Fibroblast of skin of left quadriceps (primary cell): Measurements from ENCODE around the gene DNAH5.
A peak's percentile ranks its signal among the peaks of the same experiment; 100 is the strongest.

Experiments used
- DNase-seq, 2 experiments: peaks; one replicate each; pipeline ENCODE4 v3.0.0-alpha.2; 2013; ENCODE audit warnings: low read depth in 2 of 2

Gene DNAH5

DNA sequence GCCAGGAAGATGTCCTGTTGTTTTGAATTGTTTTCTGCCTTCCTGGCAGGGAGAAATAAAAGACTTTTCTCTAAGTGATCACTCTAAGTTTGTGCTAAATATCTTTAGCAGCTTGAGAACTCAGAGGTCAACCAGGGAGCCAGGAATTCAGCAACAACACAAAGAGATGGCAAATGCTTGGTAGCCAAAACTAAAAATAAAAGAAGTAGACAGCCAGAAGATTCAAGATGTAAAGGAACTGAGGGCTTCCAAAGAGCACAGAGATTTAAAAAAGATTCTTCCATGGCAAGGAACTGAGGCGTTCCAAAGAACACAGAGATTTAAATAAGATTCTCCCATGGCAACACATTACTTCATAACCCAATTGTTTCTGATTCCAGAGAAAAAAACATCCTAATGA, 9.6 kb downstream of the DNAH5 start:
- no peak for DNase-seq

DNA sequence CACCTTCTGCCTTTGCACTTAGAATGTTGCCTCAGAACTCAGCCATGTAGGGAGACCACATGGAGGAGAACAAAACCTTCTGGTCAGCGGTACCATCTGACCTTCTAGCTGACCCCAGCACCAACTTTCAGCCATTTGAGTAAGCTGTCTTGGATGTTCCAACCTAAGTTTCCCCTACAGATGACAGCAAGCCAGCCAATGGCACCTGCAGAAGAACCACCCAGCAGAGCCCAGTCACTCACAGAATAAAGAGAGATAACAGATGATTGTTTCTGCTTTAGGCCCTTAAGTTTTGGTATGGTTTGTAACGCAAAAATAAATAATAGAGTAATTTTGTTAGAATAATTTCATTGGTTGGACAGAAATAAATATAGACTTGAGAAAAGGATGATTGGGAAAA, 10.4 kb downstream of the DNAH5 start:
- DNase-seq = no peak

DNA sequence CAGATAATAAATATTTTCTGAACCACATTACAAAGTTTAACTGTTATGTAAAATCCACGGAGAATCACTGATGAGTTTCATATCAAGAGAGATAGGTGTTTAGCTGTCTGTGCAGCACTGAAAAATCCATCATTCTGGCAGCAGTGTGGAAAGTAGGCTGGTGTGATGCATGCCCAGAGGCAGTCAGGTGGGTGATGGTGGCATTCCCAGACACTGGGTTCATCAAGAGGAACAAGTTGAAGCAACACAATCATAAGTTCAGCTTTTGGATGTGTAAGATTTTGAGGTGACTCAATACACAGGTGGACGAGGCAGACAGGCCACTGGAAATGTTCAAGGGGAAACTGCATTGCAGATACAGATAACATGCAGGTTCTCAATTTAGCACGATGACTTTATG, 11.9 kb downstream of the DNAH5 start:
- DNase-seq = no peak

DNA sequence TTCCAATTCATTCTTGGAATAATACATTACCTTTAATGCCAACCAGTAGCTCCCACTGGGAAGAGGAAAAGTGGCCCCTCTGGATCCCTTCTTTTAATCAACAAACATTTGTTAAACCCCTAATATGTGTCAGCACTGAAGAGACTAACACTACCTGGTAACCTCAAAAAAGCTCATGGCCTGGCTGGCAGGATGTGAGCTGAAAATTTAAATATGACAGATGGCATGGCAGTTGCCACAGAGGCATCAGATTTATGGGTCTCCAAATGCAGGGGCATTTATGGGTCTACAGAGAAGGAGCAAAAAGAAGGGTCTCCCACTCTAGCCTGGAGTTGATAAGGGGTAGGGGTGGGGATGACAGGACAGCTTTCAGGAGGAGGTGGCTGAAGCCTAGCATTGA, 12.5 kb downstream of the DNAH5 start:
- DNase-seq = no peak

DNA sequence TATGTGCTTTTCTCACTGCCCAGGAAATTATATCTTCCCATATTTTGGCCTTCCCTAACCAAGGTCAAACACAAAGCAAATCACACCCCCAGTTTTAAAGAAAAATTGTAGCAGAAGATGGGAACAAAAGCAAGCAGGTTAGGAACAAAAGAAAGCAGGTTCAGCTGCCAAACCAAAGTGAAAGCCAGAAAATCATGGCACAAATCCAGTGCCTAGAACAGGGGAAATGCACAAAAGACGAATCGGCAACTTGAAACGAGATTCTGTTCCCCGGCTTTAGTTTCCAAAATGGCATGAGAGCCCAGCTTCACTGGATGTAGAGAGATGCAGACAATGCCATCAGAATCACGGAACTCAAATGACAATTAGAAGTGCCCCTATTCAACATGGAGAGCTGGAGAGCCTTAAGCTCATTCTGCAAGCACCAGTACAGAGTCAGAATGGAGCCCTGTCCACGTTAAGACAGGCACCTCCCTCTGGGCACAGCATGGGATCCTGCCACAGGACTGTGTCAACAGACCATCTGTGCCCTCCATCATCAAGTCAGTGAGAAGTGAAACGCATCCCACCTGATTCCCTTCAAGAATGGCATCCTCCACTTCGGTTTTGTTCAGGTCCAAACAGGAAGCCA, 13.8 kb downstream of the DNAH5 start:
- DNase-seq = no peak

DNA sequence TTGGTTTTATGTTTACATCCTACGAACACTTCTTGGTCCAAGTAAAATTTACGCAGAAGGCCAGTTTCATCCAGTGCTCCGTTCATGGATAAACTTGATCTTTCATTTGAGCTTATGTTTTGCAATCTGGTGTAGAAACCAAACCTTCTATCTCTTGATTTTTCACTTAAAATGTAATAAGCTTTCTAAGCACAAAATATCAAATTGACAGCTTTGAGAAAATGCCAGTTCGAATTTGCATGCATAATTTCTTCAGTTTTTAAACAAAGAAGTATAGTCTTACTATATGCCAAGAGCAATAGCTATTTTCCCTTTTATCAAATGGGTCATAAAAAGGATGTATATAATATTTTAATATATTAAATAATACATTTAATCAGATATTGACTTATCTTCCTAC, 17.8 kb downstream of the DNAH5 start:
- no peak for DNase-seq

DNA sequence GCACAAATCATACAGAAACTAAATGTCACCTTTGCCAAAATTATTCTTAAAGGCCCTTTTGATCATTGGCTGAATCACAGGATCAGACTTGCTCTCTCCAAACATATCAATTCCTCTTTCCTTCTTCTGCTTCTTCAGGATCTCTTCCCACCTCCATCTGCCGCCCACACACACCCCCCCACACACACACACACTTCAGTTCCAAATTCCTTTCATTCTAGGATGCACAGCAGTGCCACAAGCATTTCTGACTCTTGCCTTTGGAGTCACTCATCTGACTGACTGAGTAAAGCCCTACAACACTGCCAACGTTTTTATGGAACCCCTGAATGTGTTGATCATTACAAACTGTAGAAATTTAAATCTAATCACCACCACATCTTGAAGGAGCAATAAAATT, 22.9 kb downstream of the DNAH5 start:
- DNase-seq = peak; percentile 3 to 5

DNA sequence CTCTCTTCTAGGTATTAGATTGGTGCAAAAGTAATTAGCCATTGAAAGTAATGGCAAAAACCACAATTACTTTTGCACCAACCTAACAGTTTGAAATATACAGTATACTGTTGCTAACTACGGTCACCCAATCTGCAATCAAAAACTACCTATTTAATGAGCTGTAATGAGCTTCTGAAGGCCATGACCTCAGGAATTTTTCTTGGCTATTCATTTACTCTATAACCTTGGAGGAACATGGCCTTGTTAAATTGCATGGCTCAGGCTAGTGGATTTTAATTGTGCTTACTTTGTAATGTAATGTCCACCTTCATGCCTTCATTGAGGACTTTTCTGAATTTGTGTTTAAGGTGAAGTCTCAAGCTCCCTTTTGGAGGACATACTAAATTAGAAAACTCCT, 24.7 kb downstream of the DNAH5 start:
- DNase-seq = no peak

DNA sequence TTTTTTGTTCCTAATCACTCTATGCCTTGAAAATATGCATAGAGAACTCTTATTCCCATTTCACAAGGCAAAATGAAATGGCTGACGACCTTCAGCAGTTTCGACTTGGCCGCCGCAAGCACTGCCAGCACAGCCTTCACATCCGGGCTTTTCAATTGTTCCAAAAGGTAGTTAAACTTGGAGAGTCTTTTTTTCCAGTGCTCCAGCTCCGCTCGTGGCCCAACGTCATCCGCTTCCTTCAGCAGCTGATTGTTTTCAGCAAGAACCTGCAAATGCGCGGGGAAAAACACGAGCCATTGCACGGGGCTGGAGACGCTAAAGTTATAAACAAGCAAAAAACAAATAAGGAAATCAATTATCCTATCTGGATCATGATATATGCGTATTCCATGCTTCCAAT, 25.4 kb downstream of the DNAH5 start:
- DNase-seq = no peak

DNA sequence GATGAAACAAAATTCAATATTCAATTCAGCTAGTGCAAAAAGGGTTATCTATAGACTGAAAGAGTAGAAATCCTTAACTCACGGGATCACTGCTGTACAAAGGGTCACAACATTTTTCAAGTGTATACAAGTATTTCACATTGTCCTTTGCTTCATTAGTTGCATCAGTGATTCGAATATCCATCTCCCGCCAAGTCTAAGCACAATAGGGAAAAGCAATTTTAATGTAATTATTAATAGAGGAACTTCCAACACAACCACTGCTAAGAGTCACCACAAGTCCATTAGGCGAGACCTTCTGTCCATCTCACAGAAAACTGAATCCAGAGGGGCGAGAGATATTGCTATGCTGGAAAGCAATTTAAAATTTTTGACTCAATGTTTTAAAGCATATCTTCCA, 27.4 kb downstream of the DNAH5 start:
- no peak for DNase-seq

DNA sequence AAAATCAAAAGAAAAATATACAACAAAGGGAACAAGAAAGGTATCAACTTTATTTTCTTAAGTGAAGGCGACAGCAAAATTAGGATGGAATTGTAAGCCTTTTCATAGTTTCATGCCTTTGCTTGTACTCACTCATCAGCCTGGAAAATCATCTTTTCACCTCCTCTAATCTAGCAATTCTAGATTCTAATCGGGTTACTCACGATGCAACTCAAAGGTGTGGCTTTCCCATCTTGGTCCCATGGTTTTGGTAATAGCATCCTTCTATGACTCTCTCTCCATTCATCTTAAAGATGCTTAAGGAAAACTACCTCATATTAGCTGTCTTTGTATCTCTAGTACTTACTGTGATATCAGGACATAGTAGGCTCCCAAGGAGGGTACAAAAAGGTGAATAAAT, 30.5 kb downstream of the DNAH5 start:
- no peak for DNase-seq

DNA sequence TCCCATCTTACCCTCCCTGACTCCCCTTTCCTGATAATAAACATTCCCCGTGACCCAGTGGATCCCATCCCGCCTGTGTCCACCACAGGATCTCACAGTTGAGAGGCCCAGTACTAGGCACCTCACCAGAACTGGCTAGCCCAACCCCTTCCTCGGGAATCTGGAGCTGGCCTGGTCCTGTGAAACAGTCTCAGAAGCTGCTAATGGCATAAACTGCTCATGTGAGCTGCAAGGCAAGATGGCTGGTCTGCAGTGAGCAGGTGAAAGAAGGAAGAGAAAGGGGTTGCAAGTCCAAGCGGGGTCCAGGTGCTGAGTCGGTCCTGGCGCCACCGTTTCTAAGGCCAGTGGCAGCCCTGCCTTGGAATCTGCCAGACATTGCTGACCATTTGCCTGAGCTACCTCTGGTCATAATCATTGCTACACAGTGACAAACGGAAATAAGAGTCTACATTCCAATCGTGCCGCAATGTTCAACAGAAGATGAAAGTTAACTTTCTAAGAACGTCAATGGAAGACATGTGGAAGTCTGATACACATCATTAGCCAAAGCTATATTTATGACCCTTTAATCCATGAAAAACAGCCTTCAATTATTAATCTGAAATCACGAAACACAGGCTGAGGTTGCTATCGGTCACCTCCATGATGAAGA, 33.7 kb downstream of the DNAH5 start:
- DNase-seq = no peak

DNA sequence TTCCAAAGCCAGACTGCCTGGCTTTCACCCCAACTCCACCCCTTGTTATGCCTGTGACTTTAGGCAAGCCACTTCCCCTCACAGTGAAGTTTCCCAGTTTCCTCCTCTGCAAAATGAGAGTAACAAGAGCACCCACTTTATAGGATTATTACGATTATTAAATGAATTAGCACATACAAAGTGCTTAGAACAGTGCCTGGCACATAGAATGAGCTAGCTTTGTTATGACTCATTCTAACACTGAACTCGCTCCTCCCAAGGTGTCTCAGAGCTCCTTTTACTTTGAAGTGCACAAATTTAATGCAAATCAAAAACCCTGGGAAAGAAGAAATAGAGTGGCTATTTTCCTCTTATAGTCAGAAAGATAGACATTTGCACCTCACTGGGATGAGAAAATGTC, 34.3 kb downstream of the DNAH5 start:
- no peak for DNase-seq

DNA sequence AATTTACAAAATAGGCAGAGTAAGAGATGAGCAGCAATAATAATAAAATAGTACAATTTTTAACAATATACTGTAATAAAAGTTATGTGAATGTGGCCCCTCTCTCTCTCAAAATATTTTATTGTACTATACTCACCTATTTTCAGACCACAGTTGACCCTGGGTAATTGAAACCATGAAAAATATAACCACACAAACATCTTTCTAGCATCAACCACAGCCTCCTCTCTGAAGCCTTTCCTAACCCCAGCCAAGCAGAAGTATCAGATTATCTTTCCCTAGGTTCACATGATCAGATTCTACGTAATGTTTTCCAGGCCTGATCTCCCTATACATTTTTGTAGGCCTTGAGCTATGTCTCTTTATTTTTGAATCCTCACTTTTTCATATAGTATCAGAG, 35.2 kb downstream of the DNAH5 start:
- DNase-seq = no peak

DNA sequence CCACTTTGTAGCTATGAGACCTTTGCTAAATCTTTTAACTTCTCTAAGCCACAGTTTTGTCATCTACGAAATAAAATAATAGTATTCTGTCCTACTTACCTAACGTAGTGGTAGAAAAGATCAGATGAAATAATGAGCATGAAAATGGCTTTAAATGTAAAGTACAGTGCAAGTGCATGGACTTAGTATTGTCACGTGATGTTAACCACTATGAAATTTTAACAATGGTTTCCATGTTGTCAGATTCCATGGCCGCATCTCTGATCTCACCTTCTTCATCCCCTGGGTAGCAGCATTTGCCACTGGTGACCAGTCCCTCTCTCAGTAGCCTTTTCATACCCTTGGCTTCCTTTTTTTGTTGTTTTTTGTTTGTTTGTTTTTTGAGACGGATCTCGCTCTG, 45.9 kb downstream of the DNAH5 start:
- DNase-seq = no peak

DNA sequence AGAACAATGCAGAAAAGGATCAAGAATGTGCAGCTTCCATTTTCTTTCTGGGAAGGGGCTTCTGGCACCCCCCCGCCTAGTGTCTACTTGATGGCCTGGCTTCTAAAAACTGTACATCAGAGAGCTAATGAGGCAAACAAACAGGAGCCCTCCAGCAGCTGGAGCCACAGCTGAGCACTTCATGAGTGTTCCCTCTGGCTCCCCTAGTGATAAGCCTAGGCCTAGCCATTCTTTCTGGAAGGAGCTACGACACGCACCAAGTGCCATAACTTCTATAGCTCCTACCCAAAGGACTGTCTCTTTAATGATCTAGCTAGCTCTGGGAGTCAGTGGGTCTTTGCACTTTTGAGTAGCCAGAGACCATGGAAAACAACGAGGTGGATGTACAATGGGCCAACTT, 66.1 kb downstream of the DNAH5 start:
- no peak for DNase-seq

DNA sequence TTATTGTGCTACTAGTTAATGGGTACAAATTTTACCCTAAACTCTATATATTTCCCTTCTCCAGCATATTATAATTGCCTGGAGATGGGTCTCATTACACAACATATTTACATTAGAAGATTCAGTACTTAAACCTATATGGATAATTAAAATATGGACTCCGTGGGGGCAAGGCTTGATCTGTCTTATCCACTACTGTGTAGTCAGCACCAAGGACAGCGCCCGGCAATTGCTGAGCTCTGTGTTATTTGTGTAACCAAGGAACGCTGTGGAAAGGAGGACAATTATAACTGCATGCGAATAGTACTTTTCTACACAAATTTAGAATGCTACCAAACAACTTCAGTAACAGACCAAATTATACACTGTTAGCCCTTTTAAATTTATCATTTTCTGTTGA, 77.7 kb downstream of the DNAH5 start:
- DNase-seq = peak in 1 of 2 experiments; percentile 3

DNA sequence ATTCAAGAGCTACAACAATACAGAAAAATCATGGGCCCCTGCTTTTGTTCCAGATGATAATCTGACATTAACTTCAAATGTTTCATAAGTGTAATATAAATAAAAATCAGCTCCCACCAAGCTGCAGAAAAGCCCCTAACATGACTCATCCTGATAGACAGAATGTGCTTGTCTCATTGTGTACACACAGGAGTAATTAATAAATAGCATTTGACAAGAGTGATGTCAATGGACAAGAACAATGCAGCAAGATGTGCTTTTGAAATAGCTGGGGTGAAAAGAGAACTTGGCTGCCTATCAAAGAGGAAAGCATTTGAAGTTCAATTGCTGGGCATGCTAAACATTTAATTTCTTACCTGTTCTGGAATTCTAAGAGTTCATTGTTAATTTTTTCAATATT, 79.2 kb downstream of the DNAH5 start:
- no peak for DNase-seq

DNA sequence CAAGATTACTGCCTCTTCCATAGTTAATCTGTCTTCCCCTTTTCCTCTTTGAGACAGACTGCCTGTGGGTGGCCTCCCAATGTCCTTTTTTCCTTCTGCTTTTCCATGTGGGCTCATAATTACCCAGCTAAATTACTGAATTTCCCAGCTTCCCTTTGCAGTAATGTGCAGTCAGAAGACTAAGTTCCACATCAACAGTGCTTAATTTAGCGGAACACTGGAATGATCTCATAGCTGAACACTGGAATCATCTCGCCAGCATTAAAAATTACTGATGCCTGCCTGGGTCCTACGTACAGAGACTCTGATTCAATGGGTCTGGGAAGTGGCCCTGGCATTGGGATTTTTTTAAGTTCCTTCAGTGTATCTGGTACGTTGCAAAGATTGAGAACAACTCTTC, 84.3 kb downstream of the DNAH5 start:
- DNase-seq = no peak

DNA sequence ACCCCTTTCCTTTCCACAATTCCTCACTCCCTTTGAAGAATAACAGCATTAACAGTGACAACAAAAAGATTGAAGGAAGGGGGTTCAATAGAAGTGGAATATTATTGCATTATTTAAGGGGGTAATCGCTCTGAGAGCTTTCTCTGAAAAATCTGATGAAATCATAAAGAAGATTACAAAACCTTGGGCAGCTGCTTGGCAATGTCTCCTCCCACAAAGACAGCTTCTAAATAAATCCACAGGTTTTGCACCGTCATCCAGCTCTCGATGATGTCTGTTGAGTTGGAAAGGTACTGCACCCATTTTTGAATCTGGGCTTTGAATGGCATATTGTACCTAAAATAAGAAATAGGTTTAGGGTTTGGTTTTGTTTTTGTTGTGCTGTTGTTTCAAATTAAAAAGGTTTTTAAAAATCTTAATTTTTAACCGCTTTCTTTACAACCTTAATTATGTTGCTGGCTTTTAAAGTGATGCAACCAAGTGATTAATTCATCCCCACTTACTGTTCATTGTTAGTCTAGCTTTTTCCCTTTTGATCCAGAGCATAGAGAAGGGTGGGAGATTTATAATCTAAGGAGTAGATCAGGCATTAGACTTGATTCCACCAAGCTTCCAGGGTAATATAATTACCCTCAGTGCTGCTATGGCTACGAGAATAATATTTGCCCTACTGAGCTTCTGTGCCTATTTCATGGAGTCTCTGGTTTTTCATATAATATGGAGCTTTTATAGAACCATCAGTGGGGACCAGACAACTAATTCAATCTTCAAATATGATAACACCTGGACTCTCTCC, 85.0 kb downstream of the DNAH5 start:
- DNase-seq = no peak

DNA sequence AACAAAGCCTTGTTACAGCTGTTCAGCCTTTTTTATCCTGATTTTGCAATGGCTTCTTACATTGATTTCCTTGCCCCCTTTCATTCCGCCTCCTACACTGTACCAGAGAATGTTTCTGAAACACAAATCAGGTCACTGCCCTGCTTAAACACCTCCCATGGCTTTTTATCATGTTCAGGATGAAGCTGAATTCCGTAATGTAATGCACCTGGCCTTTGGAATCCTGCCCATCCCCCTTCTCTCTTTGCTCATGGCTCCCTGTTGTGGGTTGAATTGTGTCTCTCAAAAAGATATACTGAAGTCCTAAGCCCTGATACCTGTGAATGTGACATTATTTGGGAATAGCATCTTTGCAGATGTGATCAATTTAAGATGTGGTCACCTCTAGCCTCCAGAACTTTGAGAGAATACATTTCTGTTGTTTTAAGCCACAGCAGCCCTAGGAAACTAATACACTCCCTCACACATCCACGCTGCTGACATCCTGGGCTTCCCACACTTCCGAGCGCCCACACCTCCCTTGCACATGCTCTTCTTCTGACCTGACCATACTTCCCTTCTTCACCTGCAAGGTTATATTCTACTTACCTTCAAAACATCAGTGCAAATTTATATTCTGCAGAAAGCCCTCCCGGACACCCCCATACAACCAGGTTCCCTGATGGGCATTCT, 101.2 kb downstream of the DNAH5 start:
- no peak for DNase-seq

DNA sequence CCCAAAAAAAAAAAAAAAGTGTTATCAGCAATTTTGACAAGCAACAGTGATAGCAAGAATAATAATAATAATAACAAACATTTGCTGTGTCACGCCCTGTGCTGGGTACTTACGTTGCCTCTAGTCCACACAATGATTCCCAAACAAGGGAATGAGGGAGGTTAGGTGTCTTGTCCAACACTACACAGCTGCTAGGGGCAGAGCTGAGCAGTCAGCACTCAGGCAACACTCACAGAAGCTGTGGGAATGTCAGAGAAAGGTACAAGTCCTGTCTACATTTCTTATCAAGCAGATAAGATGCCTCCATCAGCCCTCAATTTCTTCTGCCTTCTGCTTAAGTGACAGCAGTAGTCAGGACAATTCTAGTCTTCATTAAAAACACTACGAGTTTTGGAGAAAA, 111.0 kb downstream of the DNAH5 start:
- DNase-seq = no peak

DNA sequence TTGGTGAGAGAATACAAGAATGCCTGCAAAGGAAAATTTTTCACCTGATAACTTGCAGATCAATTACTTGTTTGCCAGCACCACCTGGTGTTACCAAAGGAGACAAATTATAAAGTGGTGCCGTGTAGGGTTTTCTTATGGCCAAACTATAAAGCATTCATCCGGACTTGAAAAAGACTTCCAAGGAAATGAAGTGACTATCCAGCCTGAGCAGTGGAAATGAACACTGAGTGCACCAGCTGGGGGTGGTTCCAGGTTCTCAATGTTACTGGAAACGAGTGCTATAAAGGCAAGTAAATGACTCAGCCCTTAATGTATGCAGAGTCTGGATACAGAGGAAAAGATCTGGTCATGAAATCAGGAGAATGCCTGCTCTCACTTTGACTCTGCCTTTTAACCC, 113.1 kb downstream of the DNAH5 start:
- no peak for DNase-seq
